Neutrophil (primary cell): Measurements from ENCODE around the gene CPO.

ENCODE experiments used
- H3K27ac ChIP-seq: fragments of 200-600 bp; sonication (generic); 2 replicates; pipeline ENCODE4 v1.5.1; 2016; ENCODE audit warnings: mild to moderate bottlenecking, moderate library complexity
- H3K27me3 ChIP-seq: fragments of 200-600 bp; sonication (generic); 2 replicates; pipeline ENCODE4 v1.6.0; 2016; ENCODE audit warnings: mild to moderate bottlenecking
- H3K36me3 ChIP-seq: fragments of 200-600 bp; sonication (generic); 2 replicates; pipeline ENCODE4 v1.5.1; 2017
- H3K4me1 ChIP-seq, 2 experiments: fragments of 200-600 bp in 1 of 2; sonication (generic) in 1 of 2; 1 replicate in 1 of 2; 2 replicates in 1 of 2; pipeline versions ENCODE4 v1.5.1 to v1.6.1; 2013 to 2016; ENCODE audit warnings: low read depth in 1 of 2, low read length in 1 of 2, mild to moderate bottlenecking in 1 of 2, moderate library complexity in 1 of 2; ENCODE audit not compliant: control insufficient read depth in 1 of 2, insufficient read depth in 1 of 2
- H3K4me3 ChIP-seq, 2 experiments: fragments of 200-600 bp in 1 of 2; sonication (generic) in 1 of 2; 1 replicate in 1 of 2; 2 replicates in 1 of 2; pipeline ENCODE4 v1.5.1; 2013 to 2016; ENCODE audit warnings: low read depth in 1 of 2, low read length in 1 of 2, mild to moderate bottlenecking in 1 of 2, moderate library complexity in 1 of 2
- H3K9me3 ChIP-seq: fragments of 200-600 bp; sonication (generic); 2 replicates; pipeline ENCODE4 v1.5.1; 2016
- TF ChIP-seq, protein P1 (sequence below): fragments of 200-600 bp; sonication (generic); IDR thresholded peaks from 2 replicates; pipeline ENCODE4 v1.5.1; 2016; ENCODE audit warnings: antibody characterized with exemption

Gene CPO

DNA sequence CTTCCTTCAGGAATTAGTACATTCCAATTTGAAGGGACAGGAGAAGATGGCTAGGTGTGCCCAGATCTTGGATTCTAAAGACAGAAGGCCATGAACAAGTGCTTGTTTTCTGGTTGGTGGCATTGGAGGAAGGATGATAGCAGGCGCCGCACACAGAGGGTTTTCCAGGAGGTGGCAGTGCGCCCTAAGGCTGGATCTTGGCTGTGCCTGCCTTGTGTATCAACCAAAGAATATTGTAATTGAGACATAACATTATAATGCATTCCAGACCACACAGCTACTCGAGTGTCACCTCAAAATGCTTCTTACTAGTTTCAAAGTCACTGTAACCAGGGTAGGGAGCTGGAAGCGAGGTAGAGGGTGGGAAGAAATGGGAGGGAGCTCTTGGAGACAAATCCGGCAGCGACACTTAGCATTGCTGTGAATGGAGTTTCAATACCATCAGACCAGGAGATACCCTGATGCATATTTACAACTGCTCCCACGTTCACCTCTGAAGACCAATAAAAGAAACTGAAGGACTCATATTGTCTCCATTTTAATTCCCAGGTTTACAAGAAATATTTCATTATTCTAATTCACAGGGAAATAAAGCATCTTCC, 42.5 kb downstream of the CPO start:
- Histone ChIP-seq H3K27me3 (no peaks in the 10 kb centered on the region), H3K9me3 (no peaks in the 10 kb centered on the region), H3K36me3 (no peaks in the 10 kb centered on the region), H3K4me1 (peaks cover 30 to 35% of the 10 kb centered on the region in 2 experiments), H3K4me3 (no peak overlapping the region), H3K27ac (no peak overlapping the region)
- TF ChIP-seq, protein P1, sequence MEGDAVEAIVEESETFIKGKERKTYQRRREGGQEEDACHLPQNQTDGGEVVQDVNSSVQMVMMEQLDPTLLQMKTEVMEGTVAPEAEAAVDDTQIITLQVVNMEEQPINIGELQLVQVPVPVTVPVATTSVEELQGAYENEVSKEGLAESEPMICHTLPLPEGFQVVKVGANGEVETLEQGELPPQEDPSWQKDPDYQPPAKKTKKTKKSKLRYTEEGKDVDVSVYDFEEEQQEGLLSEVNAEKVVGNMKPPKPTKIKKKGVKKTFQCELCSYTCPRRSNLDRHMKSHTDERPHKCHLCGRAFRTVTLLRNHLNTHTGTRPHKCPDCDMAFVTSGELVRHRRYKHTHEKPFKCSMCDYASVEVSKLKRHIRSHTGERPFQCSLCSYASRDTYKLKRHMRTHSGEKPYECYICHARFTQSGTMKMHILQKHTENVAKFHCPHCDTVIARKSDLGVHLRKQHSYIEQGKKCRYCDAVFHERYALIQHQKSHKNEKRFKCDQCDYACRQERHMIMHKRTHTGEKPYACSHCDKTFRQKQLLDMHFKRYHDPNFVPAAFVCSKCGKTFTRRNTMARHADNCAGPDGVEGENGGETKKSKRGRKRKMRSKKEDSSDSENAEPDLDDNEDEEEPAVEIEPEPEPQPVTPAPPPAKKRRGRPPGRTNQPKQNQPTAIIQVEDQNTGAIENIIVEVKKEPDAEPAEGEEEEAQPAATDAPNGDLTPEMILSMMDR = no peak

DNA sequence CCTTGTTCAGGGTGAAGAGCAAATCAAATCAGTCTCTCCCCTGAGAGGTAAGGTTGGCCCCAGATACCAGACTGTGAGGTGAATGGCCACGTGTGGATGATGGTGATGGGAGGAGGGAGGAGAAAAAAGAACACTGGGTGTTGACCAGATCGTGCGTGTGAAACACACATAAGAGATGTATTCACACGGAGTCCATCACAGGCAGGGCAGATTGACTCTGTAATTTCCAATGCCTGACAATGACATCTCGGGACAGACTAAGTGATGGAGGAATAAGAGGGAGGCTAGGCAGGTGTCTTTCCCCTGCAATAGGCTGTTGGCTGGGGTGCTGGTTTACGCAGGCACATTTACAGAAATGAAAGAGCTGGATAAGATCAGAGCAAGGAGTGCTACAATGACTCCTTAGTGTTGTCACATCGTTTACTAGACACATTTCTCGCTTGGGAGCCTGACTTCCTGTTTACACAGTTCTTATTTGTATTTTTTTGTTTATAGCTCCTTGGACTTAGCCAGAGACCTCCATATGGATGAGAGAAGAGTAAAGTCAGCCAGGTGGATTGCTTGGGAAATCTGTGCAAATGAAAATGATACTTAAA, 43.1 kb downstream of the CPO start:
- Histone ChIP-seq H3K4me3 (no peak overlapping the region), H3K27me3 (no peaks in the 10 kb centered on the region), H3K27ac (peak overlapping the region; percentile 30), H3K9me3 (no peaks in the 10 kb centered on the region), H3K4me1 (peaks cover 30 to 35% of the 10 kb centered on the region in 2 experiments), H3K36me3 (no peaks in the 10 kb centered on the region)
- TF ChIP-seq, protein P1 = no peak

DNA sequence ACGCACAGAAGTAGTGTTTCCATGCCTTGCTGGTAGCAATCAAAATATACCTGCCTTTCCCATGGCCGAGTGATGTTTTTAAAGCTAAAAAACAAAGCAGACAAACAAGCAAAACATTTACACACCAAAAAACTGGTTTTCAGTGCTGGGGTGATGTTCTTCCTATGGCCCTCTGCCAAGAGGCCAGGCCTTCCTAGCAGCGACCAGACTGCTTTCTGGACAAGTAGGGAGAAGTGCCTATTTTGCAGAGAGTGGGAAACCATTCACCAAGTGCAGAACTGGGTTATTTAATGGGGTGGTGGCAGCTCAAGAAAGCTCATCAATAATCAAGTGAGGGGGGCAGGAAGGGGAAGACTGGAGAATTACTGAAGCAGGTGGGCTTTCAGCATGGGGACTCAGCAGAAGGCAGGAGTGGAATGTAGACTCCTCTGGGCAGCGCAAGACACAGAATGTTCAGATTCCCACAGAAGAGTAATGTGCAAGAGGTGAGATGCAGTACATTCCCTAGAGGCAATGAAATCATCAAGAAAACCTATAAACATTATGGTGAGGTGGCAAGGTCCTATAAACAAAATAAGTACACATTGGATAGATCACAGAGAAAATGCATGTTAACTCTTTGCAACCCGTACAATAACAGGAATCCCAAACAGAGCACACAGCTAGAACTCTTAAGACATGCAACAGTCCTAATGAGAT, 44.0 kb downstream of the CPO start:
- H3K4me1 ChIP-seq = peaks cover 30 to 35% of the 10 kb centered on the region in 2 experiments
- no peaks in the 10 kb centered on the region for H3K9me3 ChIP-seq
- H3K27ac ChIP-seq = peak overlapping the region; percentile 30
- no peaks in the 10 kb centered on the region for H3K36me3 ChIP-seq
- no peak overlapping the region for H3K4me3 ChIP-seq
- TF ChIP-seq, protein P1 = no peak
- H3K27me3 ChIP-seq = no peaks in the 10 kb centered on the region

DNA sequence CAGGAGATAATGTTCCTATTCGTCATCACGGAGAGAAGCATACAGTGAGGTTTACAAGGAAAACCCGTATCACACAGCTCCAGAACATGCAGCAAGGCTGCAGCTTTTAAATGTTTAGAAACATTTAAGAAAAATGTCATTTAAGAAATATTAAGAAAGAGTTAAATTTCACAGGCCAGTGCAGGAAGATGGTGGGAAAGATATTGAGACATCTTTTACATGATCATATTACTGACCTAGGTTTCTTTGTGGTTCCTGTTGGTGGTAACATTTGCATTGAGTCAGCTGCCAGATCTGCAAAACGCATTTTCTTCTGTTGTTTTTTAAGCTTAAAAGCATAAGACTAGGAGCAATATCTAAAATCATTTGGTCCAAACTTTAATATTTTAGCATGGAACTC, 44.9 kb downstream of the CPO start:
- Histone ChIP-seq H3K9me3 (no peaks in the 10 kb centered on the region), H3K4me3 (no peak overlapping the region), H3K4me1 (peaks cover 34 to 38% of the 10 kb centered on the region in 2 experiments), H3K27ac (peak overlapping the region; percentile 44), H3K27me3 (no peaks in the 10 kb centered on the region), H3K36me3 (no peaks in the 10 kb centered on the region)
- TF ChIP-seq, protein P1 = no peak

DNA sequence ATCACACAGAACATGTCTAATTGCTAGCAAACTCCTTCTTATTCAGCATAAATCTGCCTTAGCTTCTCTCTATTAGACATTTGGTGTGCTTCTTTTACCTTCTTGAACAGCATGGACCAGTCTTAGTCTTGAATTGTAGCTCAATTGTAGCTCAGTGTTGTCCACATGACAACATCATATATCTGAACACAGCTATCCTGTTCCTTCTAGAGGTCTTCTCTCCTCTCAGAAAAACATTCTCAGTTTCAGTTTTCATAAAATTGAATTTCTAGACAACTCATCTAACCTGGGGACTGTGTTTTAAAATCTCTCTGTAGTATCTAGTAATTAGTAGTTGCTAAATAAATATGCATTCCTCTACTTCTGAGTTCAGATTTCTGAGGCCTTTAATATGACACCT, 47.6 kb downstream of the CPO start:
- peaks cover 38 to 42% of the 10 kb centered on the region in 2 experiments for H3K4me1 ChIP-seq
- no peak overlapping the region for H3K27ac ChIP-seq
- no peaks in the 10 kb centered on the region for H3K27me3 ChIP-seq

More for the DNA sequence above, 47.6 kb downstream of the CPO start:
- Histone ChIP-seq H3K4me3 (no peak overlapping the region), H3K9me3 (no peaks in the 10 kb centered on the region), H3K36me3 (no peaks in the 10 kb centered on the region)
- TF ChIP-seq, protein P1 = no peak
